Cardiac fibroblast (primary cell): ENCODE results near the gene GOLGB1.

Experiments
- DNase-seq, 2 donors: peaks; one replicate each; pipeline versions ENCODE4 v3.0.0 to v3.0.0-alpha.2; 2010; ENCODE audit warnings: low read depth in 2 of 2
- H3K4me3 ChIP-seq, 2 donors: replicated peaks in 1 of 2; 1 replicate in 1 of 2; 2 replicates in 1 of 2; pipeline ENCODE4 v1.5.1; 2011; ENCODE audit warnings: low read depth in 2 of 2, low read length in 2 of 2, mild to moderate bottlenecking in 2 of 2, moderate library complexity in 1 of 2
- TF ChIP-seq, protein P1 (sequence below): IDR thresholded peaks from one replicate; pipeline ENCODE4 v1.5.1; 2011; ENCODE audit warnings: low read depth, mild to moderate bottlenecking, low read length, inconsistent platforms

The GOLGB1 gene

DNA sequence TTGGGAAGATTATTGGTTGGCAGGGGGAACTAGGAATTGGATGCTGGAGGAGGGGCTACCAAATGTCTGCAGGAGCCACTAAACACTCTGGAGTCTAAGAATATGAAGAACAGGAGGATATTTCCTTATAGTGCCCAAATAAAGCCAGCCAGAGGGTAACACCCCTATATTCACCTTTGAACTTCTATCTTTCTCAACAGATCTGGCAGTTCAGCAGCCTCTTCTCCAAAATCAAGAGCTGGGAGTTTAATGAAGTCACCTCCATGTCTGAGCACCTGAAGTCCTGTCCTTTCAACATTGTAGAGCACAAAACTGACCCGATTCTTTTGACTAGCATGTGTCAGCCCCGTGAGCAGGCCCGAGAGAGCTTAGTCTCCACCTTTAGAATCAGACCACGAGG is 123.0 kb downstream of the GOLGB1 start:
- no peak overlapping the region for H3K4me3 ChIP-seq
- TF ChIP-seq, protein P1, sequence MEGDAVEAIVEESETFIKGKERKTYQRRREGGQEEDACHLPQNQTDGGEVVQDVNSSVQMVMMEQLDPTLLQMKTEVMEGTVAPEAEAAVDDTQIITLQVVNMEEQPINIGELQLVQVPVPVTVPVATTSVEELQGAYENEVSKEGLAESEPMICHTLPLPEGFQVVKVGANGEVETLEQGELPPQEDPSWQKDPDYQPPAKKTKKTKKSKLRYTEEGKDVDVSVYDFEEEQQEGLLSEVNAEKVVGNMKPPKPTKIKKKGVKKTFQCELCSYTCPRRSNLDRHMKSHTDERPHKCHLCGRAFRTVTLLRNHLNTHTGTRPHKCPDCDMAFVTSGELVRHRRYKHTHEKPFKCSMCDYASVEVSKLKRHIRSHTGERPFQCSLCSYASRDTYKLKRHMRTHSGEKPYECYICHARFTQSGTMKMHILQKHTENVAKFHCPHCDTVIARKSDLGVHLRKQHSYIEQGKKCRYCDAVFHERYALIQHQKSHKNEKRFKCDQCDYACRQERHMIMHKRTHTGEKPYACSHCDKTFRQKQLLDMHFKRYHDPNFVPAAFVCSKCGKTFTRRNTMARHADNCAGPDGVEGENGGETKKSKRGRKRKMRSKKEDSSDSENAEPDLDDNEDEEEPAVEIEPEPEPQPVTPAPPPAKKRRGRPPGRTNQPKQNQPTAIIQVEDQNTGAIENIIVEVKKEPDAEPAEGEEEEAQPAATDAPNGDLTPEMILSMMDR = no peak
- no peak for DNase-seq

DNA sequence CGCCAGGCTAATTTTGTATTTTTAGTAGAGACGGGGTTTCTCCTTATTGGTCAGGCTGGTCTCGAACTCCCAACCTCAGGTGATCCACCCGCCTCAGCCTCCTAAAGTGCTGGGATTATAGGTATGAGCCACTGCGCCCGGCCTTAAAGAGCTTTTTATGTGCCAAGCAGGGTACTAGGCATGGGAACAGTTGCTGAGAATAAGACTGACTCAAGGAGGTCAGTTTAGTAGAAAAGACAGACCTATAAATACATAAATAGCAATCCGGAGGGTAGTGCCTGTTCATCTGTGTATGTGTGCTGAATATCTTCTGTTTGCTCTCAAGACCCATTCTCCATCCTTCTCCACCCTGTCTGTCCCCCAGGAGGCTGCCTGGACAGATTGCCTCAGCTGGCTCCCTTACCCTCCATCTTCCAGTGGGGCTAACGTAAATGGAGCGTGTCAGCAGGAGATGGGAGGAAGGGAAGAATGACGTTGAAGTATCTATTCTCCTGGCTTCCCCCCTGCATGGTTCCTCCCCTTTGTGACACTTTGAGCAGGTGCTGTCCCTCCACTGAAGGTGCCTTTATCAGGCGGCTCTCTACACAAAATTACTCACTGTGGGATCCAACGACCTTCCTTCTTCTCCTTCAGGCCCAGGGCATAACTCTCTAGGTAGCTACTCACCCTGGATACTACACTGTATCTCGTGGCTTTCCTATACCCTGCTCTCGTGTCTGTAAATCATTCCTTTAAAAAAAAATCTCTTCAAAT is 125.2 kb downstream of the GOLGB1 start:
- H3K4me3 ChIP-seq = no peak overlapping the region
- TF ChIP-seq, protein P1 = no peak
- DNase-seq = no peak

DNA sequence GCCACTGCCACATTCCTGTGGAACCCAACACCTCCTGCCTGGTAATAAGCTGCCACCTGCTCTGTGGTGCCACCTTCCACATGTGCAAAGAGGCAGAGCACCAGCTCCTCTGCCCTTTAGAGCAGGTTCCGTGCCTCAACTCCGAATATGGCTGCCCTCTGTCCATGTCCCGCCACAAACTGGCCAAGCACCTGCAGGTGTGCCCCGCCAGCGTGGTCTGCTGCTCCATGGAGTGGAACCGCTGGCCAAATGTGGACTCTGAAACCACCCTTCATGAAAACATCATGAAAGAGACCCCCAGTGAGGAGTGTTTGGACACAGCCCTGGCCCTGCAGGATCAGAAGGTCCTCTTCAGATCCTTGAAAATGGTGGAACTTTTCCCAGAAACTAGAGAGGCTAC is 128.1 kb downstream of the GOLGB1 start:
- H3K4me3 ChIP-seq = no peak overlapping the region
- no peak for DNase-seq
- TF ChIP-seq, protein P1 = no peak

DNA sequence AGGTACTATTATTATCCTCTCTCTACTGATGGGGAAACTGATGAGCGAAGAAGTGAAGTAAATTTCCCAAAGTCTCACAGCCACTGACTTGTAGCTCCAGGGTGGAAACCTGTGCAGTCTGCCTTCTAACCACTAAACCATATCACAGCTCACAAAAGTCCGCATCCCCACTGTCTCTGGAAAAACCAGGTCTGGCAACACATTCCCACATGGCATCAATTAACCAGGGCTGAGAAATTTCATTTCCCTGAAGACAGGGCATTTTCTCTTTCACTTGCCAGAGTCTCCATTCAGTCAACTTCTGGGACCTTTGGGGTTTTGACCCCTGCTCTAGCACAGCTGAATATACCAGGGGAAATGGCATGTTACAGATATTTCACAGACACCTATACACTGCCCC is 129.8 kb downstream of the GOLGB1 start:
- no peak overlapping the region for H3K4me3 ChIP-seq
- TF ChIP-seq, protein P1 = no peak
- DNase-seq = no peak
